Body of pancreas (tissue), 4 donors: ENCODE data around the gene PLCD3. TPM values are rescaled to one million over a fixed set of nuclear protein-coding genes. Genes with fewer than 3 reads are reported as not detected.

Experiments
- ATAC-seq: fragments of 150-250 bp; one replicate; pipeline ENCODE4 v1.9.1; 2016
- DNase-seq, 4 donors: peaks; one replicate each; pipeline ENCODE4 v3.0.0-alpha.2; 2019
- H3K27ac ChIP-seq, 4 donors: fragments of 200-600 bp; sonication (generic); 1 replicate in 3 of 4; 2 replicates in 1 of 4; pipeline versions ENCODE4 v1.5.1 to v1.6.1; 2016 to 2019; ENCODE audit warnings: mild to moderate bottlenecking in 1 of 4, mixed read lengths in 1 of 4, moderate library complexity in 1 of 4
- H3K27me3 ChIP-seq, 2 donors: fragments of 200-600 bp; sonication (generic); one replicate each; pipeline ENCODE4 v1.6.0; 2016; ENCODE audit warnings: mild to moderate bottlenecking in 1 of 2
- H3K36me3 ChIP-seq, 2 donors: fragments of 200-600 bp; sonication (generic); replicated peaks in 1 of 2; 2 replicates each; pipeline ENCODE4 v1.5.1; 2016; ENCODE audit warnings: low read depth in 2 of 2; ENCODE audit not compliant: insufficient read depth in 1 of 2
- H3K4me1 ChIP-seq: fragments of 200-600 bp; sonication (generic); one replicate; pipeline ENCODE4 v1.6.0; 2016
- H3K4me3 ChIP-seq, 2 donors: fragments of 200-600 bp; sonication (generic); 1 replicate in 1 of 2; 2 replicates in 1 of 2; pipeline ENCODE4 v1.5.1; 2016 to 2019
- H3K9me3 ChIP-seq, 3 donors: fragments of 200-600 bp; sonication (generic); 1 replicate in 2 of 3; 2 replicates in 1 of 3; pipeline ENCODE4 v1.5.1; 2016
- CTCF ChIP-seq, 7 experiments: fragments of 450-650 bp in 4 of 7; fragments of 200-600 bp in 3 of 7; sonication (generic) in 3 of 7; IDR thresholded peaks; one replicate each; pipeline ENCODE4 v1.5.1; 2016 to 2019; ENCODE audit warnings: antibody characterized with exemption in 7 of 7
- POLR2A ChIP-seq, 3 donors: fragments of 450-650 bp; IDR thresholded peaks; one replicate each; pipeline ENCODE4 v1.6.1; 2016; ENCODE audit warnings: antibody characterized with exemption in 3 of 3, mild to moderate bottlenecking in 2 of 3
- WGBS, 2 donors: methylation state at CpG; one replicate each; pipeline ENCODE4 v1.1.5; 2017; 5-methylcytosine and 5-hydroxymethylcytosine counted together
- intact Hi-C: fragments of 100-400 bp; cut with DNase I; formaldehyde crosslinking; loops from one replicate; pipeline ENCODE4 v1.15.1; 2023
- total RNA-seq, 2 donors: library from RNA; depleted of rRNA; stranded (reverse); fragments of >200 nt; gene quantifications; one replicate each; pipeline ENCODE4 v1.1.0, GENCODE V29; 2016

The PLCD3 gene
- total RNA-seq, 2 donors from 2014 or later = 5.4 to 23.4 TPM

DNA sequence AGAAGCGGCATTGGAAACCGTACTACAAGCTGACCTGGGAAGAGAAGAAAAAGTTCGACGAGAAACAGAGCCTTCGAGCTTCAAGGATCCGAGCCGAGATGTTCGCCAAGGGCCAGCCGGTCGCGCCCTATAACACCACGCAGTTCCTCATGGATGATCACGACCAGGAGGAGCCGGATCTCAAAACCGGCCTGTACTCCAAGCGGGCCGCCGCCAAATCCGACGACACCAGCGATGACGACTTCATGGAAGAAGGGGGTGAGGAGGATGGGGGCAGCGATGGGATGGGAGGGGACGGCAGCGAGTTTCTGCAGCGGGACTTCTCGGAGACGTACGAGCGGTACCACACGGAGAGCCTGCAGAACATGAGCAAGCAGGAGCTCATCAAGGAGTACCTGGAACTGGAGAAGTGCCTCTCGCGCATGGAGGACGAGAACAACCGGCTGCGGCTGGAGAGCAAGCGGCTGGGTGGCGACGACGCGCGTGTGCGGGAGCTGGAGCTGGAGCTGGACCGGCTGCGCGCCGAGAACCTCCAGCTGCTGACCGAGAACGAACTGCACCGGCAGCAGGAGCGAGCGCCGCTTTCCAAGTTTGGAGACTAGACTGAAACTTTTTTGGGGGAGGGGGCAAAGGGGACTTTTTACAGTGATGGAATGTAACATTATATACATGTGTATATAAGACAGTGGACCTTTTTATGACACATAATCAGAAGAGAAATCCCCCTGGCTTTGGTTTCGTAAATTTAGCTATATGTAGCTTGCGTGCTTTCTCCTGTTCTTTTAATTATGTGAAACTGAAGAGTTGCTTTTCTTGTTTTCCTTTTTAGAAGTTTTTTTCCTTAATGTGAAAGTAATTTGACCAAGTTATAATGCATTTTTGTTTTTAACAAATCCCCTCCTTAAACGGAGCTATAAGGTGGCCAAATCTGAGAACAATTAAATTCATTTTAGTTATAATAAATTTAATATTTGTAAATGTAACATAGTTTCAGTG is 17.7 kb upstream of the PLCD3 start:
- intact Hi-C loops = no loop called here
- H3K36me3 ChIP-seq = no peaks in the 10 kb centered on the region
- ATAC-seq = no peak
- H3K9me3 ChIP-seq = no peaks in the 10 kb centered on the region
- H3K4me3 ChIP-seq = peak overlapping the region; percentile 47 to 65
- DNase-seq = peak; percentile 64 to 76 (median 74)
- TF ChIP-seq CTCF (IDR thresholded peaks at IDR 0.05) (no peak), POLR2A (IDR thresholded peaks at IDR 0.05) (peak in 2 of 3 donors; percentile 54)
- H3K27ac ChIP-seq = peak overlapping the region; percentile 84 to 99 (median 92)
- peaks cover 48% of the 10 kb centered on the region for H3K4me1 ChIP-seq
- H3K27me3 ChIP-seq = no peaks in the 10 kb centered on the region
- WGBS, 2 donors = 1% methylated on average over 50 to 56 of the region's 56 CpGs

GRCh38 chr17:45149037-45149668 is 16.8 kb upstream of the PLCD3 start:
- H3K4me1 ChIP-seq = peaks cover 56% of the 10 kb centered on the region
- peak; percentile 47 to 67 (median 54) for TF ChIP-seq POLR2A (IDR thresholded peaks at IDR 0.05)
- TF ChIP-seq CTCF (IDR thresholded peaks at IDR 0.05) = peak; percentile 49 to 92 (median 79)
- 0 to 1% methylated on average over 20 to 32 of the region's 32 CpGs for WGBS, 2 donors
- H3K27ac ChIP-seq = peak overlapping the region; percentile 84 to 99 (median 92)
- H3K36me3 ChIP-seq = no peaks in the 10 kb centered on the region
- ATAC-seq = peak; percentile 33
- intact Hi-C loops = no loop called here
- peak; percentile 81 to 86 (median 84) for DNase-seq
- H3K9me3 ChIP-seq = no peaks in the 10 kb centered on the region
- peak overlapping the region; percentile 47 to 65 for H3K4me3 ChIP-seq
- H3K27me3 ChIP-seq = no peaks in the 10 kb centered on the region

DNA sequence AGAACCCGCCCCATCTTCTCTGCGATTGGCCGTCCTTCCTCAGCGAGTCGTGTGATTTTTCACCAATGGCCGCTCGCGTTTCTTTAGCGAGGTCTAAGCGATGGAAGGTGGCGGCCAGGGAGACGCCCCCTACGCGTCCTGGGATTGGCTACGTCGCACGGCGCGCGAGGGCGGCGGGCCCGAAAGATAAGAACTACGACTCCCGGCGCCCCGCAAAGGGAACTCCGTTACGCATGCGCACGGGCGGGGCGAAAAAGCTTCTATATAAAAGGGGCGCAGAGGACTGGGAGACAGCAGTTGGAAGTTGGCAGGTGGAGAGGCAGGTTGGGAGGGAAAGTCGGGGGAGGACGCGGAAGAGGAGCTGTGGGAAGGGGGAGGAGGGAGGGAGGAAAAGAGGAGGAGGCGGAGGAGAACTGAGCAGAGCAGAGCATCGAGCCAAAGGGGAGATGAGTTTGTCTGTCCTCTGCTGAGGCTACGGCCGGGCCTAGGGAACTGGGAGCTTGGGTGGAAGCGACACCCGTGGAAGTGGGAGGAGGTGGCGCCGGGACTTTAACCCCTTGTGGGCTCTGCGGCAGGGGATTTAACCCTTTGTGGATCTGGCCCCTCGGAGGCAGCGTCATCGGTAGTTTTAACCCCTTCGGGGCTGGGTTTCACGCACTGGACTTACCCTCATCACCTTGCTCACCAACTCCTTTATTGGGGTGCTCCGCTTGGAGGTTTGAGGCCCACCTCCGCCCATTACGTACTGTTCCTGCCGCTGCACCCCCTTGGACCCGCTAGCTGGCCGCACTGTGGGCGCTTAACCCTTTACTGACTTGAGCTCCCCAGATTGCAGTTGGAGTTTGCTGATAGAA is 16.1 kb upstream of the PLCD3 start, which contains the start of gene HEXIM1:
Gene HEXIM1 (plus strand): TSS at position 293 of the 854 bp plus-strand sequence. CDS start 716 bp downstream, outside the sequence.
- peaks cover 63% of the 10 kb centered on the region for H3K4me1 ChIP-seq

More for the DNA sequence above, 16.1 kb upstream of the PLCD3 start, which contains the start of gene HEXIM1:
- Histone ChIP-seq H3K9me3 (no peaks in the 10 kb centered on the region), H3K36me3 (no peaks in the 10 kb centered on the region), H3K27ac (peak within 1 kb of the TSS; percentile 85 to 99 (median 98)), H3K27me3 (no peaks in the 10 kb centered on the region), H3K4me3 (peak within 1 kb of the TSS; percentile 47 to 74)
- TF ChIP-seq POLR2A (IDR thresholded peaks at IDR 0.05) (peak; percentile 99 to 100 (median 100)), CTCF (IDR thresholded peaks at IDR 0.05) (peak in 1 of 7 experiments; percentile 15)
- intact Hi-C loops = no loop called here
- 0 to 1% methylated on average over 58 of the region's 58 CpGs for WGBS, 2 donors
- ATAC-seq (peak; percentile 84), DNase-seq (peak; percentile 99 to 100 (median 99))
